AG10803 (cell line): ENCODE measurements around the gene WAC.

Source experiments
- DNase-seq: peaks from one replicate; pipeline ENCODE4 v3.0.0; 2010; ENCODE audit warnings: low read depth
- H3K4me3 ChIP-seq: 2 replicates; pipeline ENCODE4 v1.5.1; 2011; ENCODE audit warnings: mild to moderate bottlenecking, low read length, control low read depth
- TF ChIP-seq, protein P1 (sequence below): conservative IDR thresholded peaks from 2 replicates; pipeline ENCODE4 v1.5.1; 2011; ENCODE audit warnings: mild to moderate bottlenecking, low read length, control low read depth, inconsistent platforms

Gene WAC

DNA sequence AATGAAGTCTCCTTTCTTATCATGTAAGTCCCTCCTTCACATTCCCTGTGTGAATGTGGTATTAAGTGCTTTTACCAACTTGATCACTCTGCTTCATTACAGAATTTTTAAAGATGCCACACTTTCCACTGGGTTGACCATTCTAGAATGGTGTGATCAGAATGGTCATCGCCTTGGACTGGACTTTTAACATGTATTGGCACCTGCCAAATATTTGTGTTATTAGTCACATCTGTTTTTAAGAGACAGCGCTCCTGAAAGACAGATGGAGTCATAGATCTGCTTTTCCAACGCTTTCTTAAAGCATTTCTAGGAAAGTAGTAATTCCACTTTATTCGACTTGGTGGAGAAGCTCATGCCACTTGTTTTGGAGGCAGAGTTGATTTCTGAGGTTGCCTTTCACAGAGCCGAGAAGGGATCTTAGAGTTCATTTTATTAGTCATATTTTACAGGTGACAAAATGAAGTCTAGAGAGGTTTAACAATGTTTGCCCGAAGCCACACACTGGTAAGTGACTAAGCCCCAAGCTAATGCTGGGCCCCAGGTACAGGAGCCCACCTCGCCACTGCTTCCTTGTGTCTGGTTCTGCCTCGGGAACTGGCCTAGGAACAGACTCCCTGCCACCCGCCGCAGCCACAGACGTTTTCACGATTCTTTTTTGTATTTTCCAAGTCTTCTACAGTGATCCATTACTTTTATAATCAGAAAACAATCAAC, 134.0 kb downstream of the WAC start:
- DNase-seq, result no peak
- TF ChIP-seq, protein P1, sequence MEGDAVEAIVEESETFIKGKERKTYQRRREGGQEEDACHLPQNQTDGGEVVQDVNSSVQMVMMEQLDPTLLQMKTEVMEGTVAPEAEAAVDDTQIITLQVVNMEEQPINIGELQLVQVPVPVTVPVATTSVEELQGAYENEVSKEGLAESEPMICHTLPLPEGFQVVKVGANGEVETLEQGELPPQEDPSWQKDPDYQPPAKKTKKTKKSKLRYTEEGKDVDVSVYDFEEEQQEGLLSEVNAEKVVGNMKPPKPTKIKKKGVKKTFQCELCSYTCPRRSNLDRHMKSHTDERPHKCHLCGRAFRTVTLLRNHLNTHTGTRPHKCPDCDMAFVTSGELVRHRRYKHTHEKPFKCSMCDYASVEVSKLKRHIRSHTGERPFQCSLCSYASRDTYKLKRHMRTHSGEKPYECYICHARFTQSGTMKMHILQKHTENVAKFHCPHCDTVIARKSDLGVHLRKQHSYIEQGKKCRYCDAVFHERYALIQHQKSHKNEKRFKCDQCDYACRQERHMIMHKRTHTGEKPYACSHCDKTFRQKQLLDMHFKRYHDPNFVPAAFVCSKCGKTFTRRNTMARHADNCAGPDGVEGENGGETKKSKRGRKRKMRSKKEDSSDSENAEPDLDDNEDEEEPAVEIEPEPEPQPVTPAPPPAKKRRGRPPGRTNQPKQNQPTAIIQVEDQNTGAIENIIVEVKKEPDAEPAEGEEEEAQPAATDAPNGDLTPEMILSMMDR, result no peak

DNA sequence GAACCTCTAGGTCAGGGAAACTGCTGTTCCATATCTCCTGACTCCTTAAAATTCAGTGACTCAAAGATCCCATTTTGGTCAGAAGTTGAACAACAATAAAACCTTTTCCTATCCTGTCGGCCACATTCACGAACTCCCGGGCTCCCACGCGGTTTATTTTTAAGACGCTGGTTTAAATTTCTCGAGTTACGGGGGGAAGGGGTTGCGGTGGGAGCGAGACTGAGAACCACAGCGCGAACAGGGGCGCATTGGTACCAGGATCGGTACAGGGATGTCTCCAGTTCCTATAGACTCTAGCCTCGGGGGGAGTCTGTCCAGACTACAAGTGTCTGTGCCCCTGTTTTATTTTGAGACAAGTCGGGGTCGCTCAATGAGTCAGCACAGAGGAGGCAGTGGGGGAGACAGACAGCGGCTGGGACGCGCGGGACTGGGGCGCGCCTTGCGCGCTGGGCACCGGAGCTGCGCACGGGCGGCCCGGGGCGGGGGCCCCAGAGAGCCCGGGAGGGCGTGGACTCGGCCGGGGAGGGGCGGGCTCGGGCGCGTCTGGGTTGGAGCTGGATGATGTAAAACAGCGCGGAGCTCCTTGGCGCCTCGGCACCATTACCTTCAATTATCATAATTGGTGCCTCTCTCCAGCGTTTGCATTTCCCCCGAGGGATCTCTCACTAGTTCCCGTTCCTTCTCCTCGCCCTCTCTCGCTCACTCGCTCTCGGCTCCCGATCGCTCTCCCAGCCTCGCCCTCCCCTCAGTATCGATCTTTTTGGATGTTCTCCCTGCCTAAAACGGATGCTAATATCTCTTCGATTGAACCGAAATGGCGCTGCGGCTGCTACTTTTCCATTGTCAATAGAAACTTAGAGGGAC, 135.7 kb downstream of the WAC start:
- DNase-seq, result no peak
- TF ChIP-seq, protein P1, result no peak
- H3K4me3 ChIP-seq, result peak overlapping the region; percentile 52

More for the DNA sequence above, 134.0 kb downstream of the WAC start:
- no peak overlapping the region for H3K4me3 ChIP-seq

GRCh38 chr10:28669227-28670173, 136.6 kb downstream of the WAC start:
- H3K4me3 ChIP-seq, result peak overlapping the region; percentile 50
- TF ChIP-seq, protein P1, result no peak
- DNase-seq, result no peak
